Measurements from ENCODE around the gene NRARP.
"Not testable (repeated sequence)": the region's sequence is repeated elsewhere in the genome, so short reads cannot be mapped to it uniquely, and the experiment has no call there.

The NRARP gene, protein sequence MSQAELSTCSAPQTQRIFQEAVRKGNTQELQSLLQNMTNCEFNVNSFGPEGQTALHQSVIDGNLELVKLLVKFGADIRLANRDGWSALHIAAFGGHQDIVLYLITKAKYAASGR
- total RNA-seq: 1.6 to 5.7 (median 5.6) reads per million in 3 donors

DNA sequence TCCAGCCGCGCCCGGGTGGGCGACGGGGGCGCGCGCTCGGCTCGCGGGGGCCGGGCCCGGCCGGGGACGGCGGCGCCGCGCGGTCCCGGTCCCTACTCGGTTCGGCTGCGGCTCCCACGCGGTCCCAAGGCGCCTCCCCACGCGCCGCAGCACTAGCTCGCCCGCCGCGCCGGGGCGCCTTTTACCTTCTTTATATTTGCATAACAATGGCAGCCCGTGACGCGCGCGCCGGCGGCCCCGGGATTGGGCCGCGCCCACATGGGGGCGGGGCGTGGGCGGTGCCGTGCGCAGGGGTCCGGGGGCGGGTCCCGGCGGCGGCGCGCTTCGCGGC is at the start of gene NRARP:
Gene NRARP, minus strand, starts transcription at position 154 of the 331 bp plus-strand sequence. CDS start 343 bp downstream, outside the sequence.
- H3K4me1 ChIP-seq (ENCODE audit: control insufficient read depth, insufficient read depth, low read length, poor library complexity, severe bottlenecking): peaks cover 41% of the 10 kb centered on the region
- H3K4me3 ChIP-seq (ENCODE audit: insufficient read depth, low read depth, low read length, poor library complexity, severe bottlenecking): peak within 1 kb of the TSS; percentile 45
- no peaks in the 10 kb centered on the region for H3K9me3 ChIP-seq (ENCODE audit: control insufficient read depth, low read length)
- peaks cover 22% of the 10 kb centered on the region for H3K27me3 ChIP-seq (replicated peaks; ENCODE audit: control insufficient read depth, insufficient read depth, low read length, poor library complexity, severe bottlenecking)
- no peak within 1 kb of the TSS for H3K27ac ChIP-seq (ENCODE audit: insufficient read depth, low read length, poor library complexity, severe bottlenecking)
- H3K36me3 ChIP-seq (ENCODE audit: control insufficient read depth, insufficient read depth, low read length): no peaks in the 10 kb centered on the region
- DNase-seq: peak; percentile 80 to 87 (median 86)

DNA sequence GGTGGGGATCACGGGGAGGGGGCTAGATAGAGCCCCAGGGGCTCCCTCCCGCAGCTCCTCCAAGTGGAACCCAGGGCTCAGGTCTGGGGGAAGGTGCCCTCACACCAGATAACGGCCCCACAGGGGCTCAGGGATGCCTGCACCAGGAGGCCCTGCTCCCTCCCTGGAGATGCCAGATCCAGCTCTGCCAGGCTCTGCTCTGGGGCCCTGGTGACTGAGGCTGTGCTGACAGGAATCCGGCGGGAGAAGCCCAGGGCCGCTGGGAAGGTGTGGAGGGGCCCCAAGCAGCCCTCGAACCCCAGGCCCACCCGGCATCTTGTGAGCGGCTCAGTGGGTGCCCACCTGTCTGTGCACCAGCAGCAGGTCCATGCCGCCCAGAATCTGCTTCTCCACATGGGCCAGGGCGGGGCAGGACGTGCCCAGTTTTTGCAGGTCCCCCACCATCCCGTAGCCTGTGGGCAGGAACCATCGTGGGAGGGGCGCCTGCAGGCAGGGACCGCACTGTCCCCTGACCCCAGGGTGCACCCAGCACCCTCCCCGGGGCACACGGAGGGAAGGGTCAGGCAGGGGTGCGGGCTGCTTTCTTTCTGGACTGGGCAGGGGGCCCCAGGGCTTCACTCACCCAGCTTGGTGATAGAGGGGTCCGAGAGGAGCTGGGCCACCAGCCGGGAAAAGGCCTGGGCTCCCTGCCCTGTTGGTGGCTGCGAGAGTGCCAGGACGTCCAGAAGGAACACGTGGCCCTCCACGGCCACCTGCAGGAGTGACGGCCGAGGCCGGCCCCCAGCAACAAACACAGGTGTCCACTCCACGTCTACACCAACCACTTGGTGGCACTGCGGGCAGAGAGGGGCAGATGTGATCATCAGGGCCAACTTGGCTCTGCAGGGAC is 48.9 kb upstream of the NRARP start:
- no peaks in the 10 kb centered on the region for H3K27me3 ChIP-seq (replicated peaks; ENCODE audit: control insufficient read depth, insufficient read depth, low read length, poor library complexity, severe bottlenecking)
- H3K9me3 ChIP-seq (ENCODE audit: control insufficient read depth, low read length): no peaks in the 10 kb centered on the region
- no peak overlapping the region for H3K27ac ChIP-seq (ENCODE audit: insufficient read depth, low read length, poor library complexity, severe bottlenecking)
- H3K4me3 ChIP-seq (ENCODE audit: insufficient read depth, low read depth, low read length, poor library complexity, severe bottlenecking): no peak overlapping the region
- H3K36me3 ChIP-seq (ENCODE audit: control insufficient read depth, insufficient read depth, low read length): no peaks in the 10 kb centered on the region
- no peak for DNase-seq
- H3K4me1 ChIP-seq (ENCODE audit: control insufficient read depth, insufficient read depth, low read length, poor library complexity, severe bottlenecking): no peaks in the 10 kb centered on the region

DNA sequence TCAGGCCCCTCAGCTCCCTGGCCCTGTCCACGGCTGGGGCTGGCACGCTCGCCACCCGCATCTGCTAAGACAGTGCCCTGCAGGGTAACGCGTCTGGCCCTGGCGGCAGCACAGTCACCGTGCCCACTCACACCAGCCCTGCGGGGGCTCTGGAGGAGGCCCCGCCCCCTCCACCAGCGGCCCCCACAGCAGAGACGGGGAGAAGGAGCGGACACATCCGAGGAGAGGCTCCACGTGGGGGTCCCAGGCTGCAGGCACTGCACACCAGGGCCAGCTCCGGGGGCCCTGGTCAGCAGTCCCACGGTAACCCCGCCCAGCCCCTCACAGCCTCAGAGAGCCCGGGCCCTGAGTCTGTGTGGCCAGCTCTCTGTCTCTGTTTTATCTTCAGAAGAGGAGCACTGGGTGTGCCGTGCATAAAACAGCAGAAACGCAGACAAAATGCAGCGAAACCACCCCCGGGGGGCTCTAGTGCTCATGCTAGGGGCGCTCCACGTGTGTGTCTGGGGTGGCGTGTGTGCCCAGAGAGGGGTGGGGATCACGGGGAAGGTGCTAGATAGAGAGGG is 47.5 kb upstream of the NRARP start:
- no peaks in the 10 kb centered on the region for H3K36me3 ChIP-seq (ENCODE audit: control insufficient read depth, insufficient read depth, low read length)
- no peaks in the 10 kb centered on the region for H3K9me3 ChIP-seq (ENCODE audit: control insufficient read depth, low read length)
- H3K4me3 ChIP-seq (ENCODE audit: insufficient read depth, low read depth, low read length, poor library complexity, severe bottlenecking): no peak overlapping the region
- no peak overlapping the region for H3K27ac ChIP-seq (ENCODE audit: insufficient read depth, low read length, poor library complexity, severe bottlenecking)
- no peaks in the 10 kb centered on the region for H3K4me1 ChIP-seq (ENCODE audit: control insufficient read depth, insufficient read depth, low read length, poor library complexity, severe bottlenecking)
- H3K27me3 ChIP-seq (replicated peaks; ENCODE audit: control insufficient read depth, insufficient read depth, low read length, poor library complexity, severe bottlenecking): no peaks in the 10 kb centered on the region
- DNase-seq: no peak

DNA sequence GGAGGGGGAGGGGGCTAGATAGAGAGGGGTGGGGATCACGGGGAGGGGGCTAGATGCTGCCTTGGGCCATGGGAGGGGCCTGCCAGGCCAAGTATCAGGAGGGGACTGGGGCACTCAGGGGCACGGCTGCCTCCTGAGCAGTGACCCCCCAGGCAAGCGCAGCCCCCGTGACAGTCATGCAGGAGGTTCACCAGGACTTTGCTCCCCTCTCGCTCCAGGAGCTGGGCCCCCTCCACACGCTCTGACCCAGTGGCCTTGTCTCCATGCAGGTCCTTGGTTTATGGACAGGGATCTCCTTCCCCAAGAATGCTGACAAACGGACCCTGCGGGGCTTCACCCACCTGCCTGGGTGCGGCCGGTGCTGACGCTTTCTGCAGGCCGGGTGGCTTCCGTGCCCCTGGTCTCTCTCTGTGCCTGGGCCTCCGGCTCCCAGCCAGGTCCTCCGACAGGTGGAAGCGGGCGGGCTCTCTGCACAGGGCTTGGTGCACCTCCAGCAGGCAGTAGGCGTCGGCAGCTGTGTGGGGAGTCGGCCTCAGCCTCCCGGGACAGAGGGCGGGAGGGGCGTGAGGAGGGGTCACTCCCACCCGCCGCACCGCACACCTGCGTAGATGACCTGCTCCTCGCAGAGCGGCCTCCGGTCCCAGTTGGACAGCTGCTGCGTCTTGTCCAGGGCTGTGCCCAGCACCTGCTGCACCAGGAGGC is 46.8 kb upstream of the NRARP start:
- Histone ChIP-seq H3K4me1 (ENCODE audit: control insufficient read depth, insufficient read depth, low read length, poor library complexity, severe bottlenecking) (no peaks in the 10 kb centered on the region), H3K27me3 (replicated peaks; ENCODE audit: control insufficient read depth, insufficient read depth, low read length, poor library complexity, severe bottlenecking) (no peaks in the 10 kb centered on the region), H3K4me3 (ENCODE audit: insufficient read depth, low read depth, low read length, poor library complexity, severe bottlenecking) (no peak overlapping the region), H3K27ac (ENCODE audit: insufficient read depth, low read length, poor library complexity, severe bottlenecking) (no peak overlapping the region), H3K9me3 (ENCODE audit: control insufficient read depth, low read length) (no peaks in the 10 kb centered on the region), H3K36me3 (ENCODE audit: control insufficient read depth, insufficient read depth, low read length) (no peaks in the 10 kb centered on the region)
- DNase-seq: no peak

DNA sequence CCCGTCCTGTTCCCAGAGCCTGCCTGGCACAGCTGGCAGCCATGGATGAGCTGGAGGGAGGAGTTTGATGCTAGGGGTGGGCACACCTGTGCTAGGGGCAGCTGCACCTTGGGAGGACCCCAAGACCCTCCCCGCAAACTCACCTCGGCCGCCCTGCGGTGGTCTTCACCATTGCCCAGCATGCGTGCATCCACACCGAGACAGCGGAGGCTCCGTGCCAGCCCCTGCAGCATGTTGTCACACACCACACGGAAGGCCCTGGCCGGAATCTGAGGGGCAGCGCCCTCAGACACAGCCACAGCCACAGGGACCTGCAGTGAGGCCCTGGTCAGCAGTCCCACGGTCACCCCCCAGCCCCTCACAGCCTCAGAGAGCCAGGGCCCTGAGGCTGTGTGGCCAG is 45.9 kb upstream of the NRARP start:
- H3K27ac ChIP-seq (ENCODE audit: insufficient read depth, low read length, poor library complexity, severe bottlenecking): no peak overlapping the region
- H3K9me3 ChIP-seq (ENCODE audit: control insufficient read depth, low read length): no peaks in the 10 kb centered on the region
- H3K4me3 ChIP-seq (ENCODE audit: insufficient read depth, low read depth, low read length, poor library complexity, severe bottlenecking): no peak overlapping the region
- H3K4me1 ChIP-seq (ENCODE audit: control insufficient read depth, insufficient read depth, low read length, poor library complexity, severe bottlenecking): no peaks in the 10 kb centered on the region
- H3K36me3 ChIP-seq (ENCODE audit: control insufficient read depth, insufficient read depth, low read length): no peaks in the 10 kb centered on the region
- no peaks in the 10 kb centered on the region for H3K27me3 ChIP-seq (replicated peaks; ENCODE audit: control insufficient read depth, insufficient read depth, low read length, poor library complexity, severe bottlenecking)
- DNase-seq: no peak

DNA sequence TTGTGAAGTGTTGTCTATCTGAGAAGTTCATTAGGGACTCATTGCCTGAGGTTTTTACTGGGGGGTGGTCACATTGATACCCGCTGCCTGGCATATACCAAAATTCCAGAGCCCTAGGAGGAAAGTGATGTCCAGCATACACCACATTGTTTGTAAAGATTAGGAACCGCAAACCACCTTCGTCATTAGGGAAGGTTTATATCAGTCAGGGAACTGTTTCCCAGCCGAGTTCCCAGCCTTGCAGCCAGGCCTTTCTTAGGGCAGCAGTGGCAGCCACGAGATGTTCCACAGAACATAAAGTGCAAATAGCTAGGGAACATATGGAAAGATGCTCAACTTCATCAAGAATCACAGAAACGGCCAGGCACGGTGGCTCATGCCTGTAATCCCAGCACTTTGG is 40.4 kb upstream of the NRARP start:
- Histone ChIP-seq H3K4me3 (ENCODE audit: insufficient read depth, low read depth, low read length, poor library complexity, severe bottlenecking) (no peak overlapping the region), H3K9me3 (ENCODE audit: control insufficient read depth, low read length) (no peaks in the 10 kb centered on the region), H3K27ac (ENCODE audit: insufficient read depth, low read length, poor library complexity, severe bottlenecking) (no peak overlapping the region), H3K36me3 (ENCODE audit: control insufficient read depth, insufficient read depth, low read length) (no peaks in the 10 kb centered on the region), H3K27me3 (replicated peaks; ENCODE audit: control insufficient read depth, insufficient read depth, low read length, poor library complexity, severe bottlenecking) (no peaks in the 10 kb centered on the region), H3K4me1 (ENCODE audit: control insufficient read depth, insufficient read depth, low read length, poor library complexity, severe bottlenecking) (no peaks in the 10 kb centered on the region)
- no peak for DNase-seq

DNA sequence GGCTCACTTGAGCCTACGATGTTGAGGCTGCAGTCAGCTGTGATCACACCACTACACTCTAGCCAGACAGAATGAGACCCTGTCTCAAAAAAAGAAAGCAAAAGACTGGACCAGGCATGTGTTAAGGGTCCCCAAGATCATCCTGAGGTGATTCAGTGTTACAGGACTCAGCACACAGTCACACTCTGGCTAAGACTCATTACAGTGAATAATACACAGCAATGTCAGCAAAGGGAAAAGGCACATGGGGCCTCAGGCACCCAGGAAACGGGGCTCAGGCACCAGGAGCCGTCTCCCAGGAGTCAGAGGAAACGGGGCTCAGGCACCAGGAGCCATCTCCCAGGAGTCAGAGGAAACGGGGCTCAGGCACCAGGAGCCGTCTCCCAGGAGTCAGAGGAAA is 39.2 kb upstream of the NRARP start:
- Histone ChIP-seq H3K27ac (ENCODE audit: insufficient read depth, low read length, poor library complexity, severe bottlenecking) (no peak overlapping the region), H3K4me1 (ENCODE audit: control insufficient read depth, insufficient read depth, low read length, poor library complexity, severe bottlenecking) (no peaks in the 10 kb centered on the region), H3K36me3 (ENCODE audit: control insufficient read depth, insufficient read depth, low read length) (no peaks in the 10 kb centered on the region), H3K9me3 (ENCODE audit: control insufficient read depth, low read length) (no peaks in the 10 kb centered on the region), H3K4me3 (ENCODE audit: insufficient read depth, low read depth, low read length, poor library complexity, severe bottlenecking) (no peak overlapping the region), H3K27me3 (replicated peaks; ENCODE audit: control insufficient read depth, insufficient read depth, low read length, poor library complexity, severe bottlenecking) (no peaks in the 10 kb centered on the region)
- DNase-seq: no peak

DNA sequence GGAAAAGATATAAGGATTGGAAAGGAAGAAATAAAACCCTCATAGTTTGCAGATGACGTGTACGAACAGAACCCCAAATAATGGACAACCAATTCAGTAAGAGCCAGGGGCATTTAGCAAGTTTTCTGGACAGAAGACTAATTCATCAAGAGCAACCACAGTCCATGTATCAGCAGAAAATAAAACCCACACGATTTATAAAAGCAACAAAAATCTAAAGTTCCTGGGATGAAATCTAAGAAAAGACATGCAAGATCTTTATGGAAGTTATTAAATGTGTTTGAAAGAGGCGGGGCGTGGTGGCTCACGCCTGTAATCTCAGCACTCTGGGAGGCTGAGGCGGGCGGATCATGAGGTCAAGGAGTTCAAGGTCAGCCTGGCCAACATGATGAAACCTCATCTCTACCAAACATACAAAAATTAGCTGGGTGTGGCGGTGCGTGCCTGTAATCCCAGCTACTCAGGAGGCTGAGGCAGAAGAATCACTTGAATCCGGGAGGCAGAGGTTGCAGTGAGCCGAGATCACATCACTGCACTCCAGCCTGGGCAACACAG is 37.9 kb upstream of the NRARP start:
- not testable (repeated sequence) for H3K9me3 ChIP-seq (ENCODE audit: control insufficient read depth, low read length); H3K4me3 ChIP-seq (ENCODE audit: insufficient read depth, low read depth, low read length, poor library complexity, severe bottlenecking); H3K4me1 ChIP-seq (ENCODE audit: control insufficient read depth, insufficient read depth, low read length, poor library complexity, severe bottlenecking); H3K27me3 ChIP-seq (replicated peaks; ENCODE audit: control insufficient read depth, insufficient read depth, low read length, poor library complexity, severe bottlenecking); H3K27ac ChIP-seq (ENCODE audit: insufficient read depth, low read length, poor library complexity, severe bottlenecking); H3K36me3 ChIP-seq (ENCODE audit: control insufficient read depth, insufficient read depth, low read length); DNase-seq

DNA sequence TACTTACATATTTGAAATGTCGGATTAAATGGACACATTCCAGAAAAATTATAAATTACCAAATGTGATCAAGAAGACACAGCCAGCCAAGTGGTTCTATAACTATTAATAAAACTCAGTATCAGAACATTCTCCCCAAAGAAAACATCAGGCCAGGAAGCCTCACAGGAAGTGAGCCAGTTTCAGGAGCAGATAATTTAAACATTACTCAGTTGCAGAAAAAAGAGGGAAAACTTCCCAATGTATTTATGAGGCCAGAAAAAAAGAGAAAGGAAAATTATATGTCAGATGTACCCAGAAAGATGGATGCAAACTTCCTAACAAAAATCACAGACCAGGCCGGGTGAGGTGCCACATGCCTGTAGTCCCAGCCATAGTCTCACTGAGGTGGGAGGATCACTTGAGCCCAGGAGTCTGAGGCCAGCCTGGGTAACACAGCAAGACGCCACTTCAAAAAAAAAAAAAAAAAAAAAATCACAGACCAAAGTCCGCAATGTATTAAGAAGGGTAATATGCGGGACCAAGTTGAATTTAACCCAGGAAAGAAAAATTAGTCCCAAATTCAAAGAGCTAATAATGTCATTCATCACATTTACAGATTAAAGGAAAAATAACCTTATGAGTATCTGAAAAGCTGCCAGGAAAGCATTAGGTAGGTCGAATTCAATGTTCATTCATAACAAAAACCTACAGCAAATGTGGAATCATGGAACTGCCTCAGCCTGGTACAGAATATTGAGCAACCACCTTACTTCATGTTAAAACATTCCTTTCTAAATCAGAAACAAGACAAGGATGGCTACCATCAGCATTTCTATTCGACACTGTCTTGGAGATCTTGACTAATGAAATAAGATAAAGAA is 37.2 kb upstream of the NRARP start:
- Histone ChIP-seq H3K36me3 (ENCODE audit: control insufficient read depth, insufficient read depth, low read length) (no peaks in the 10 kb centered on the region), H3K4me3 (ENCODE audit: insufficient read depth, low read depth, low read length, poor library complexity, severe bottlenecking) (no peak overlapping the region), H3K27ac (ENCODE audit: insufficient read depth, low read length, poor library complexity, severe bottlenecking) (no peak overlapping the region), H3K9me3 (ENCODE audit: control insufficient read depth, low read length) (no peaks in the 10 kb centered on the region), H3K27me3 (replicated peaks; ENCODE audit: control insufficient read depth, insufficient read depth, low read length, poor library complexity, severe bottlenecking) (no peaks in the 10 kb centered on the region), H3K4me1 (ENCODE audit: control insufficient read depth, insufficient read depth, low read length, poor library complexity, severe bottlenecking) (no peaks in the 10 kb centered on the region)
- no peak for DNase-seq
